ENCODE data around the gene ADRB2.
"Not testable (repeated sequence)": the region's sequence is repeated elsewhere in the genome, so short reads cannot be mapped to it uniquely, and the experiment has no call there.

DNA sequence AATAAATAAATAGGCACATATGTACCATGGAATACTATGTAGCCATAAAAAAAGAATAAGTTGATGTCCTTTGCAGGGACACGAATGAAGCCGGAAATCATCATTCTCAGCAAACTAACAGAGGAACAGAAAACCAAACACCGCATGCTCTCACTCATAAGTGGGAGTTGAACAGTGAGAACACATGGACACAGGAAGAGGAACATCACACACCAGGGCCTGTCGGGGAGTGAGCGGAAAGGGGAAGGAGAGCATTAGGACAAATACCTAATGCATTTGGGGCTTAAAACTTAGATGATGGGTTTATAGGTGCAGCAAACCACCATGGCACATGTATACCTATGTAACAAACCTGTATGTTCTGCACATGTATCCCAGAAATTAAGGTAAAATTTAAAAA lies 51.0 kb downstream of the ADRB2 start:
- TF ChIP-seq, protein P1, sequence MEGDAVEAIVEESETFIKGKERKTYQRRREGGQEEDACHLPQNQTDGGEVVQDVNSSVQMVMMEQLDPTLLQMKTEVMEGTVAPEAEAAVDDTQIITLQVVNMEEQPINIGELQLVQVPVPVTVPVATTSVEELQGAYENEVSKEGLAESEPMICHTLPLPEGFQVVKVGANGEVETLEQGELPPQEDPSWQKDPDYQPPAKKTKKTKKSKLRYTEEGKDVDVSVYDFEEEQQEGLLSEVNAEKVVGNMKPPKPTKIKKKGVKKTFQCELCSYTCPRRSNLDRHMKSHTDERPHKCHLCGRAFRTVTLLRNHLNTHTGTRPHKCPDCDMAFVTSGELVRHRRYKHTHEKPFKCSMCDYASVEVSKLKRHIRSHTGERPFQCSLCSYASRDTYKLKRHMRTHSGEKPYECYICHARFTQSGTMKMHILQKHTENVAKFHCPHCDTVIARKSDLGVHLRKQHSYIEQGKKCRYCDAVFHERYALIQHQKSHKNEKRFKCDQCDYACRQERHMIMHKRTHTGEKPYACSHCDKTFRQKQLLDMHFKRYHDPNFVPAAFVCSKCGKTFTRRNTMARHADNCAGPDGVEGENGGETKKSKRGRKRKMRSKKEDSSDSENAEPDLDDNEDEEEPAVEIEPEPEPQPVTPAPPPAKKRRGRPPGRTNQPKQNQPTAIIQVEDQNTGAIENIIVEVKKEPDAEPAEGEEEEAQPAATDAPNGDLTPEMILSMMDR (IDR thresholded peaks at IDR 0.05): not testable (repeated sequence)
- TF ChIP-seq POLR2A (IDR thresholded peaks at IDR 0.05): not testable (repeated sequence)

Data from heart left ventricle (tissue), 13 donors.